ENCODE results near the gene CATSPERE.
"Not testable (repeated sequence)": the region's sequence is repeated elsewhere in the genome, so short reads cannot be mapped to it uniquely, and the experiment has no call there.

Gene CATSPERE

DNA sequence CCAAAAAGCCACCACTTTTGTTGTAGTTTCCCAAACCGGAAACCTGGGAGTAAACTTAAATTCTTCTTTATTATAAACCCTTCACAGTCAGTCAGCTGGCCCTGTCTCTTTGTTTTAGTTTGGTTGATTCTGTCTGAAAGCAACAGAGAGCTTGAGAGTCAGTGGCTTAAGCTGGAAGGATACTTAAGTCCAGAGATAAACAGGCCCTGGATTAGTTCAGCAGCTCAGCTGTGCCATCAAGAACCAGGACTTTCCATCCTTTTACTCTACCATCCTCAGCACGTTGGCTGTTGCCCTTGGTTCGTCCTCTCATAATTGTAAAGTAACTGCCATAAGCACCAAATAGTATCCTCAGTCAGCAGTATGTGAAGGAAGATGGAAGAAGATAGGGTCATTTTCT lies 196.3 kb downstream of the CATSPERE start:
- peaks cover 84% of the 10 kb centered on the region for H3K79me2 ChIP-seq (ENCODE audit: low read length)
- H3K4me3 ChIP-seq (ENCODE audit: low read length) = no peak overlapping the region
- peaks cover 19% of the 10 kb centered on the region for H3K4me1 ChIP-seq (ENCODE audit: low read length)
- no peaks in the 10 kb centered on the region for H3F3A ChIP-seq (ENCODE audit: insufficient read depth, low read length)
- H3K9me3 ChIP-seq (replicated peaks; ENCODE audit: insufficient read depth, low read length) = no peaks in the 10 kb centered on the region
- no peak overlapping the region for H3K4me2 ChIP-seq (ENCODE audit: low read depth, low read length)
- H2AFZ ChIP-seq (ENCODE audit: low read length) = no peak overlapping the region
- no peaks in the 10 kb centered on the region for H3K9me2 ChIP-seq (replicated peaks; ENCODE audit: insufficient read depth, low read length)
- H4K20me1 ChIP-seq (ENCODE audit: insufficient read depth, low read length) = no peaks in the 10 kb centered on the region
- TF ChIP-seq CTCF (IDR thresholded peaks at IDR 0.05; ENCODE audit: low read length) = no peak
- no peak for TF ChIP-seq EZH2phosphoT487 (IDR thresholded peaks at IDR 0.05; ENCODE audit: low read length)
- TF ChIP-seq EZH2 (optimal IDR thresholded peaks at IDR 0.05; ENCODE audit: low read depth, low read length) = no peak
- H3K27me3 ChIP-seq (replicated peaks; ENCODE audit: insufficient read depth, low read length) = no peaks in the 10 kb centered on the region
- DNase-seq = no peak
- H3K36me3 ChIP-seq (replicated peaks; ENCODE audit: insufficient read depth, low read length) = no peaks in the 10 kb centered on the region; the same call in 1 of the 2 replicates
- no peak overlapping the region for H3K9ac ChIP-seq (ENCODE audit: low read length)
- H3K27ac ChIP-seq (ENCODE audit: low read length) = no peak overlapping the region

GRCh38 chr1:244659694-244660093 lies 198.6 kb downstream of the CATSPERE start:
- Histone ChIP-seq H4K20me1 (ENCODE audit: insufficient read depth, low read length) (no peaks in the 10 kb centered on the region), H3K36me3 (replicated peaks; ENCODE audit: insufficient read depth, low read length) (no peaks in the 10 kb centered on the region; the same call in 1 of the 2 replicates), H2AFZ (ENCODE audit: low read length) (no peak overlapping the region), H3K9me3 (replicated peaks; ENCODE audit: insufficient read depth, low read length) (no peaks in the 10 kb centered on the region), H3K4me3 (ENCODE audit: low read length) (no peak overlapping the region), H3K4me2 (ENCODE audit: low read depth, low read length) (no peak overlapping the region), H3F3A (ENCODE audit: insufficient read depth, low read length) (no peaks in the 10 kb centered on the region), H3K9me2 (replicated peaks; ENCODE audit: insufficient read depth, low read length) (no peaks in the 10 kb centered on the region), H3K79me2 (ENCODE audit: low read length) (peaks cover 90% of the 10 kb centered on the region), H3K27me3 (replicated peaks; ENCODE audit: insufficient read depth, low read length) (no peaks in the 10 kb centered on the region), H3K27ac (ENCODE audit: low read length) (no peak overlapping the region), H3K9ac (ENCODE audit: low read length) (no peak overlapping the region), H3K4me1 (ENCODE audit: low read length) (peaks cover 19% of the 10 kb centered on the region)
- DNase-seq = no peak
- no peak for TF ChIP-seq CTCF (IDR thresholded peaks at IDR 0.05; ENCODE audit: low read length)
- no peak for TF ChIP-seq EZH2phosphoT487 (IDR thresholded peaks at IDR 0.05; ENCODE audit: low read length)
- TF ChIP-seq EZH2 (optimal IDR thresholded peaks at IDR 0.05; ENCODE audit: low read depth, low read length) = no peak

DNA sequence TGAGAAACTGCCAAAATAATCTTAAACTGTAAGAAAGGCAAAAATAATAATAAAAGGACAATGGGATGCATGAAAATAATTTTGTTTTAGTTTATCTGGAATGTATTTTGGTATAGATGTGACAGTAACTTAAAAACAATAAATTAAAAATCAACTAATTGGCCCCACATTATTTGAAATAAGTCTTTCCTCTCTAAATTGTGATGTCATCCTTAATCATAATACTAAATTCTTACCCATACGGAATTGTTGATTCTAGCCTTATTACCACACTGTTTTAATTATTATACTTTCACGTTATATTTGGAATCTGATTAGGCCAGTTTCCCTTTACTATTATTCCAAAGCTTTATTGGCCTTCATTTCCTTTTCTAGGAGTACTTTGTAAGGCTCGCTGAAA lies 199.5 kb downstream of the CATSPERE start:
- Histone ChIP-seq H3K27me3 (replicated peaks; ENCODE audit: insufficient read depth, low read length) (no peaks in the 10 kb centered on the region), H3K9me2 (replicated peaks; ENCODE audit: insufficient read depth, low read length) (no peaks in the 10 kb centered on the region), H3K4me1 (ENCODE audit: low read length) (peaks cover 10% of the 10 kb centered on the region), H3K27ac (ENCODE audit: low read length) (no peak overlapping the region), H3K36me3 (replicated peaks; ENCODE audit: insufficient read depth, low read length) (no peaks in the 10 kb centered on the region; the same call in 1 of the 2 replicates), H3K9me3 (replicated peaks; ENCODE audit: insufficient read depth, low read length) (no peaks in the 10 kb centered on the region), H3F3A (ENCODE audit: insufficient read depth, low read length) (no peaks in the 10 kb centered on the region), H3K9ac (ENCODE audit: low read length) (no peak overlapping the region), H3K4me2 (ENCODE audit: low read depth, low read length) (no peak overlapping the region), H2AFZ (ENCODE audit: low read length) (no peak overlapping the region), H3K4me3 (ENCODE audit: low read length) (no peak overlapping the region), H3K79me2 (ENCODE audit: low read length) (peaks cover 90% of the 10 kb centered on the region), H4K20me1 (ENCODE audit: insufficient read depth, low read length) (no peaks in the 10 kb centered on the region)
- TF ChIP-seq EZH2 (optimal IDR thresholded peaks at IDR 0.05; ENCODE audit: low read depth, low read length) (no peak), CTCF (IDR thresholded peaks at IDR 0.05; ENCODE audit: low read length) (no peak), EZH2phosphoT487 (IDR thresholded peaks at IDR 0.05; ENCODE audit: low read length) (no peak)
- no peak for DNase-seq

DNA sequence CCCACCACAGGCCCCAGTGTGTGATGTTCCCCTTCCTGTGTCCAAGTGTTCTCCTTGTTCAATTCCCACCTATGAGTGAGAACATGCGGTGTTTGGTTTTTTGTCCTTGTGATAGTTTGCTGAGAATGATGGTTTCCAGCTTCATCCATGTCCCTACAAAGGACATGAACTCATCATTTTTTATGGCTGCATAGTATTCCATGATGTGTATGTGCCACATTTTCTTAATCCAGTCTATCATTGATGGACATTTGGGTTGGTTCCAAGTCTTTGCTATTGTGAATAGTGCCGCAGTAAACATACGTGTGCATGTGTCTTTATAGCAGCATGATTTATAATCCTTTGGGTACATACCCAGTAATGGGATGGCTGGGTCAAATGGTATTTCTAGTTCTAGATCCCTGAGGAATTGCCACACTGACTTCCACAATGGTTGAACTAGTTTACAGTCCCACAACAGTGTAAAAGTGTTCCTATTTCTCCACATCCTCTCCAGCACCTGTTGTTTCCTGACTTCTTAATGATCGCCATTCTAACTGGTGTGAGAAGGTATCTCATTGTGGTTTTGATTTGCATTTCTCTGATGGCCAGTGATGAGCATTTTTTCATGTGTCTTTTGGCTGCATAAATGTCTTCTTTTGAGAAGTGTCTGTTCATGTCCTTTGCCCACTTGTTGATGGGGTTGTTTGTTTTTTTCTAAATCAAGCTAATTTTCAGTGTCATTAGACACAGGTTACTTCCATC lies 200.7 kb downstream of the CATSPERE start:
- not testable (repeated sequence) for H3F3A ChIP-seq (ENCODE audit: insufficient read depth, low read length); H3K4me1 ChIP-seq (ENCODE audit: low read length); H2AFZ ChIP-seq (ENCODE audit: low read length); H3K9ac ChIP-seq (ENCODE audit: low read length); H3K36me3 ChIP-seq (replicated peaks; ENCODE audit: insufficient read depth, low read length); H3K4me3 ChIP-seq (ENCODE audit: low read length); H4K20me1 ChIP-seq (ENCODE audit: insufficient read depth, low read length); DNase-seq; H3K27ac ChIP-seq (ENCODE audit: low read length); H3K9me2 ChIP-seq (replicated peaks; ENCODE audit: insufficient read depth, low read length); H3K9me3 ChIP-seq (replicated peaks; ENCODE audit: insufficient read depth, low read length); H3K27me3 ChIP-seq (replicated peaks; ENCODE audit: insufficient read depth, low read length)
- peak overlapping the region; percentile 30; the same call in 1 of the 2 replicates for H3K4me2 ChIP-seq (ENCODE audit: low read depth, low read length)
- H3K79me2 ChIP-seq (ENCODE audit: low read length) = peaks cover 90% of the 10 kb centered on the region

Measured in MM.1S (cell line).